NCI-H526 (cell line): Measurements from ENCODE around the gene NAV2.
A peak's percentile ranks its signal among the peaks of the same experiment; 100 is the strongest.
"Not testable (repeated sequence)": the region's sequence is repeated elsewhere in the genome, so short reads cannot be mapped to it uniquely, and the experiment has no call there.

Experiments
- DNase-seq, 2 experiments: peaks; one replicate each; lab custom pipeline; 2025; lab: John Stamatoyannopoulos, UW

Gene NAV2

GRCh38 chr11:20112291-20113148 lies 399.9 kb downstream of the NAV2 start:
- no peak for DNase-seq

GRCh38 chr11:20113149-20113438 lies 400.5 kb downstream of the NAV2 start:
- DNase-seq, result no peak

DNA sequence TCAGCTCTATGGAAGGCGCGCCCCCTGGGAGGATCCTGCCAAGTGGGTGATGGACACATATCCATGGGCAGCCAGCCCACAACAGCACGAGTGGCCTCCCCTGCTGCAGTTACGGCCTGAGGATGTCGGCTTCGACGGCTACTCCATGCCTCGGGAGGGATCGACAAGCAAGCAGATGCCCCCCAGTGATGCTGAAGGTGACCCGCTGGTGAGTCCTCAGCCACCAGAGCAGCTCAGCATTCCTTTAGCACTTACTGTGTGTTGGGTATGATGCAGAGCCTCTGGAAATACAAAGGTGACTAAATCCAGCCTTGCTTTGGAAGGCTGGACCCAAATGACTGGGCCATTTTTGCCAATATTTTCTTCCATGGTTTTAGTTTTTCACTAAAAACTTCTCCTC lies 402.0 kb downstream of the NAV2 start:
- DNase-seq, result no peak

- no peak for DNase-seq
Observed at GRCh38 chr11:20116825-20117224, 404.2 kb downstream of the NAV2 start.

DNA sequence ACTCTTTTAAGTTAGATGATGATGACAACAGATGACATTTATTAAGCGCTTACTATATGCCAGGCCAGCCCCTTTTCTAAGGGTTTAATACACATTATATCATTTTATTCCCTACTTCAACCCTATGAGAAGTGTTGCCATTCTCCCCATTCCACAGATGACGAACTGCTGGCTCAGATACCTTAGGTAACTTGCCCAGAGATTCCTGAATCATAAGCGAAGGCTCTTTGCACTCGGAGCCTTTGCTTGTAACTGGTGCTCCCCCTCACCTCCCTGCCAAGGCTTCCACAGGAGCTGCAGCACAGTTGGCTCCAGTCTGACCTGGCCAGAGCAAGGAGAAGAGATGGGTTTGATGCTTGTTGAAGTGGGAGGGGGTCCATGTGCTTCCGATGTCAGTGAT lies 404.7 kb downstream of the NAV2 start:
- DNase-seq, result no peak

GRCh38 chr11:20118209-20118608 lies 405.6 kb downstream of the NAV2 start:
- no peak for DNase-seq

DNA sequence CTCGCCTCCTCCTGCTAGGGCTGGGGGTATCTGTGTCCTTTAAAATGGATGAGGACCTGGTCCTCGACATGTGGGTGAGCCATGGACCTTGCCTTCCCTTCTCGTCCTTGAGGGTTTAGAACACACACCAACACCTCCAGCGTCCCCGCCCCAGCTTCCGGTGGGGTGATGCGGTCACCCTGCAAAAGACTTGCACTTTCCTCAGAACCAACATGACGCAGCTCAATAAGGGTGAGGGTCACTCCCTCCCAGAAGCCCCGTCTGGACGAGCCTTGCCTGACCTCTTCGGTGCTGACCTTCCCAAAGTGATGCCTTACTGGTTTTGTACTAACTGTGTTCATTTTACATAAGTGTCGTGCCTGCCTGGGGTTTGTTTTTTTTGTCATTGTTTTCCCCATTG lies 406.7 kb downstream of the NAV2 start:
- no peak for DNase-seq

DNA sequence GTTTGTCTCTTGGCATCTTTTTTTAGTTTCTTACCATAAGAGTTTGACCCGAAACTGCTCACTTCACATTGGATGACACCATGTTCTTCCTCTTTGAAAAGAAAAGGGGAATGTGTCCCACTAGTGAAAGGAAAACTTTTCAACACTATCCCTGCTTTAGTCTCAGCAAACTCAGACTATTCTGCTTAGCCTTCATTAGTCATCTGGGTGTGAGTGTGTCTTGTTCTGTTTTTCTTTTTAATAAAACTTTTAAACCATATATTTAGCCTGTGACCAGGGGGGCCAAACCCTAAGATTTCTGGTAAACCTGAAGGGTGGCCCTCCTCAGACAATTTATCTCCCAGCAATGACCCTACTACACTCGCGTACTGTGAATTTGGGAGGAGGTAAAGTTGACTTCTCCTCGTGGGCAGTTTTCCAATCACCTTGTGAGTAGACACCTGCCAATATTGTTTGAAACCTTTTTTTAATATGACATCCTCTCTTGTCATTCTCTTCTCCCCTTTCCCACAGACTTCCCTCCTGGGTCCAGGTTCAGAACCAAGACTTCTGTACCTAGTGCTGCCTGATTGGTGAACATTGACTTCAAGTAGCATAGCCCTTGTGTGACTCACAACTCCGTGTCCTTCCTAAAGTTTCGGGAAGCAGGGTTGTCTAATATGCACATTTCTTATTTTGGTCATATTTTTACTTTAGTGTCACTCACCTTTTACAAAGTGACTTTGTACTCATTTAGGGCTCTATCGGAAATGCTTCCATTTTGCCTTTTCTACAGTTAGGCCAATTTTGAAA lies 407.7 kb downstream of the NAV2 start:
- DNase-seq, result no peak

DNA sequence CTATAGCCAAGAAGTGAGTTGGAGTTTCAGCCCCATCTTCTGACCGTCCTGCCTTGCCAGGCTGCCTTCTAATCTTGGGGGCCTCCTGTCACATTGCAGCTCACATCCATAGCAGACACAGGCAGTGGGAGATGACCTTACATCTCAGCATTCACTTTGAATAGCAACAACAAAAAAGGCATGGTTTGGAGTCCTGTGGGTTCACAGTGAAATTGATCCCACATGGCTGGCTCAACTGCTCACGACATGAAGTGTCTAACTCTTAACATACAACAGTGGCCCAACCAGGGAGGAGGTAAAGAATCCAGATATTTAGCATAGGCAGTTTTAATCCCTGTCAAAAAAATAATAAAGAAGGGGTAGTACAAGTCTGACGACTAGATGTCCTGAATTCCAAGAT lies 409.5 kb downstream of the NAV2 start:
- DNase-seq, result no peak

GRCh38 chr11:20125927-20126326 lies 413.3 kb downstream of the NAV2 start:
- no peak for DNase-seq

DNA sequence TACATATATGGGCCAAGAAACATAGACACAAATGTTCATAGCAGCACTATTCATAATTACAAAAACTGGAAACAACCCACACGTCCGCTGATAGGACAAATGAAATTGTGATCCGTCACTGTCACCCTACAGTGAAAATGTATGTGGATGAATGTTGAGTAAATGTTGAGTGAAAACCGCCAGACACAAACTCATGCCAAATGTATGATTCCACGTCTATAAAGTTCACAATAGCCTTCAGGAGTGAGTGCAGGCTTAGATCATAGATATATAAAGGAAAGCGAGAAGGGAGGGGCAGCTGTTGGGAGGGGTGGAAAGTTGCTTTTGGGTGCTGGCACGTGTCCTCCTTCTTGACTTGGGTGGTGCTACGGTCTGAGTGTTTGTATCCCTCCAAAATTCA lies 414.1 kb downstream of the NAV2 start:
- no peak for DNase-seq

- DNase-seq, result peak; percentile 44 to 87
Observed at GRCh38 chr11:20127671-20128527, 415.3 kb downstream of the NAV2 start.

GRCh38 chr11:20128528-20128825 lies 415.8 kb downstream of the NAV2 start:
- not testable (repeated sequence) for DNase-seq

GRCh38 chr11:20129665-20130064 lies 417.0 kb downstream of the NAV2 start:
- no peak for DNase-seq

DNA sequence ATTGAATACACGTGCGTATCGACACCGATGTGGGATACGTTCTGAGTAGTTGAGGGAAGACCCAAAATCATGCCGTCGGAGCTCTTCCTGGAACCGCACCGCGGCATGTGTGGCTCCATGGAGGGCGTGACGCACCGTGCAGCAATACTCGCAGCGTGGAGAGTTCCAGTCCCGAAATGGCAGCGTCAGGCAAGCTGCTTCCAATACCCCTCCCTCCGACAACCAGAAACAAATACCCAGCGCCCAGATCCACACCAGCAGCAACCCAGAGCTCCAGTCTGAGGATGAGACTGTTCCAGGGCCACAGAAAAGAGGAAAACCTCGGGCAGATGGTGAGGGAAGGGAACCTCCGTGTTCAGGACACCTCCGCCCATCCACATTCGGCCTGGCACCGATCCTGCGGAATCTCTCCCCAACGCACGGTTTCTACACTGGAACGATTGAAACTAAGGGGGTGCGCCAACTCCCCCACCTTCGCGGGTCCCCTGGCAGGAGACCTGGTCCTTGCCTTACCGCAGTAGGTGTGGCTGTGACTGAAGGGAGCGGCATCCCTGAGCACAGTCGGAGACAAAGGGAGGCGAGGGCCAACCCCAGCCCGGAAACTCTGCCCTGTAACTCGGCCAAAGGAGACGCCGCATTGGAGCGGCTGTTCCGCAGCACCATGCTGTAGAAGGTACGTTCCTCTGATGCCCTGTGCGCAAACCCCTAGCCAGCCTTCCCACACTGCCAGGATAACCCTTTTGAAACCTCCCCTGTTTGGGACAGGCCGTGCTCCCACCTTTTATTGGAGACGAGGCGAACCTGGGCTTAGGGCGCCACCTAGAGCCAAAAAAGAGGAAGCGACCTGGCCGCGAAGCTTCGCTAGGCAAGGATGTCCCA lies 419.4 kb downstream of the NAV2 start:
- peak; percentile 22 to 78 for DNase-seq

GRCh38 chr11:20132667-20133039 lies 420.0 kb downstream of the NAV2 start:
- DNase-seq, result no peak

GRCh38 chr11:20134991-20135736 lies 422.5 kb downstream of the NAV2 start:
- peak in 1 of 2 experiments; percentile 42 for DNase-seq

DNA sequence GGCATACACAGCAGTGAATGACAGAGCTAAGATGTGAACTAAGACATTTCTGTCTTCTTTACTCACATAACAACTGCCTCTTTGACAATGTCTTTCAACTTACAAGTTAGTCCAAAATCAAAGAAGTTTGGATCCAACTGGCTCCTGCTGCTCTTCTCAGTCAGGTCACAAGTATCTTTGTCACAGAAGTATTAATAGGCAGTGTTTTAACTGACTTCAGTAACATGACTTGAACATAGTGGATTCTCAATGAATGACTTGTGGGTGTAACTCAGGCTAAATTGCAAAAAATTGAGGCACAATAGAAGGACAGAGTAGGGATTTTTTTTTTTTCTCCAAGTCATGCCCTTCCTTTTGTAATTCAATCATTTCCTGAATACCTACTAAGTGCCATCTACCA lies 425.0 kb downstream of the NAV2 start:
- no peak for DNase-seq

DNA sequence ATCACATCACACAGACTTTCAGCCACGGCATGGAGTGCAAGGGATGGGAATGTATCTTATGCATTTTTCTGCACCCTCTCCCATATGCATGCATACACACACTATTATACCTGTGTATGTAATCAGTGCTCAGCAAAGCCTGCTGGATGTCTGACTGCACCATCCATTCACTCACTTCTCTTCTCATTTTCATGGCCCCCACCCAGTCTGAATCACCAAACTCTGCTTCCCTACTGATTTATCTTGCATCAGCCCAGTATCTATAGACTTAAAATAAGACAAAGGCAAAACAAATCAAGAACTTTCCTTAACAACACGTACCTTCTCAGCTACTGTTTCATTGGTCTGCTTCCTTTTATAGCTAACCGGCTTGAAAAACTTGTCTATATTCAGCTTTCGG lies 426.1 kb downstream of the NAV2 start:
- no peak for DNase-seq

DNA sequence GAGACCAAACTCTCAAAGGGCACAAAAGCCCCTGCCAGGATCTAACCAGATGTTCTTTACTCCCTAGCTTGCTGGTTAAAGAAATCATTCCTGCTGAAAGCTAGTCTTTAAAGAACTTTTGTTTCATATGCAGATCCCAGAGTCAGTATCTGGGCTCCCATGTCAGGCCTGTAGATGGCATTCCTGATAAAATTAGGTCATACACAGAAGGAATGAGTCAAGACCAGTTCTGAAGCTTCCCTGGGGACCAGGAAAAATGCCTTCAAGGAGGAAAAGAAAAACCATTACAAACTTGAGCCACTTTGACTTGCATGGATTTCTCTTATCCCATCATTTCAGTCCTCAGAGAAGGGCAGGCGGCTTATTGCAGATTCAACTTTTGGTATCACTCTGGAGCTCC lies 441.7 kb downstream of the NAV2 start:
- no peak for DNase-seq

DNA sequence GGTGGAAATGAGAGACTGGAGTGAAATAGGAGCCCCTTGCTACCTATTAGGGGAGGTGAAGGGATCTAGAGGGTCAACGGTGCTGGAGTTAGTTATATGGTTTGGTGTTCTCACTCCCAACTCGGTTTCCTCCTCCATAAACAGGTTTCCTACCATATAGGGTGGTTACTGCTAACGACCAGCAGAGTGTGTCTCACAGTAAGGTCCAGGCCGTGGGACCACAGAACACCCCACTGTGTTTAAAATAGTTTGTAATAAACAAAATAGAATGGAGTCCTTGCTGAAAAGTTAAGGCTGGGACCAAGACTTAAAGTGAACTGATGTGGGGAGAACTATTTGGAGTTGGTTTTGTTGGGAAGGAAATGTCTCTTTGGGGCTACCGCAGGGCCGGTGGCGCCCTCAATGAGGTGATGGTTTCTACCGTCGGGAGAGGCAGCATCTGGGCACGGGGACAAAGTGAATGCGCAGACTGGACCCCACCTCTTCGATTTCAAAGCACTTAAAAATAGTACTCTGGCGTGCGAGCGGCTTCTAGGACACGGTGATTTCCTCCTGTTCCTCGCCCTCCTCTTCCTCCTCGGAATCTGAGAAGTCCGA lies 443.1 kb downstream of the NAV2 start:
- DNase-seq, result no peak
